Measurements from ENCODE around the gene MSH6.

The MSH6 gene, protein sequence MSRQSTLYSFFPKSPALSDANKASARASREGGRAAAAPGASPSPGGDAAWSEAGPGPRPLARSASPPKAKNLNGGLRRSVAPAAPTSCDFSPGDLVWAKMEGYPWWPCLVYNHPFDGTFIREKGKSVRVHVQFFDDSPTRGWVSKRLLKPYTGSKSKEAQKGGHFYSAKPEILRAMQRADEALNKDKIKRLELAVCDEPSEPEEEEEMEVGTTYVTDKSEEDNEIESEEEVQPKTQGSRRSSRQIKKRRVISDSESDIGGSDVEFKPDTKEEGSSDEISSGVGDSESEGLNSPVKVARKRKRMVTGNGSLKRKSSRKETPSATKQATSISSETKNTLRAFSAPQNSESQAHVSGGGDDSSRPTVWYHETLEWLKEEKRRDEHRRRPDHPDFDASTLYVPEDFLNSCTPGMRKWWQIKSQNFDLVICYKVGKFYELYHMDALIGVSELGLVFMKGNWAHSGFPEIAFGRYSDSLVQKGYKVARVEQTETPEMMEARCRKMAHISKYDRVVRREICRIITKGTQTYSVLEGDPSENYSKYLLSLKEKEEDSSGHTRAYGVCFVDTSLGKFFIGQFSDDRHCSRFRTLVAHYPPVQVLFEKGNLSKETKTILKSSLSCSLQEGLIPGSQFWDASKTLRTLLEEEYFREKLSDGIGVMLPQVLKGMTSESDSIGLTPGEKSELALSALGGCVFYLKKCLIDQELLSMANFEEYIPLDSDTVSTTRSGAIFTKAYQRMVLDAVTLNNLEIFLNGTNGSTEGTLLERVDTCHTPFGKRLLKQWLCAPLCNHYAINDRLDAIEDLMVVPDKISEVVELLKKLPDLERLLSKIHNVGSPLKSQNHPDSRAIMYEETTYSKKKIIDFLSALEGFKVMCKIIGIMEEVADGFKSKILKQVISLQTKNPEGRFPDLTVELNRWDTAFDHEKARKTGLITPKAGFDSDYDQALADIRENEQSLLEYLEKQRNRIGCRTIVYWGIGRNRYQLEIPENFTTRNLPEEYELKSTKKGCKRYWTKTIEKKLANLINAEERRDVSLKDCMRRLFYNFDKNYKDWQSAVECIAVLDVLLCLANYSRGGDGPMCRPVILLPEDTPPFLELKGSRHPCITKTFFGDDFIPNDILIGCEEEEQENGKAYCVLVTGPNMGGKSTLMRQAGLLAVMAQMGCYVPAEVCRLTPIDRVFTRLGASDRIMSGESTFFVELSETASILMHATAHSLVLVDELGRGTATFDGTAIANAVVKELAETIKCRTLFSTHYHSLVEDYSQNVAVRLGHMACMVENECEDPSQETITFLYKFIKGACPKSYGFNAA (N-terminal part only)

DNA sequence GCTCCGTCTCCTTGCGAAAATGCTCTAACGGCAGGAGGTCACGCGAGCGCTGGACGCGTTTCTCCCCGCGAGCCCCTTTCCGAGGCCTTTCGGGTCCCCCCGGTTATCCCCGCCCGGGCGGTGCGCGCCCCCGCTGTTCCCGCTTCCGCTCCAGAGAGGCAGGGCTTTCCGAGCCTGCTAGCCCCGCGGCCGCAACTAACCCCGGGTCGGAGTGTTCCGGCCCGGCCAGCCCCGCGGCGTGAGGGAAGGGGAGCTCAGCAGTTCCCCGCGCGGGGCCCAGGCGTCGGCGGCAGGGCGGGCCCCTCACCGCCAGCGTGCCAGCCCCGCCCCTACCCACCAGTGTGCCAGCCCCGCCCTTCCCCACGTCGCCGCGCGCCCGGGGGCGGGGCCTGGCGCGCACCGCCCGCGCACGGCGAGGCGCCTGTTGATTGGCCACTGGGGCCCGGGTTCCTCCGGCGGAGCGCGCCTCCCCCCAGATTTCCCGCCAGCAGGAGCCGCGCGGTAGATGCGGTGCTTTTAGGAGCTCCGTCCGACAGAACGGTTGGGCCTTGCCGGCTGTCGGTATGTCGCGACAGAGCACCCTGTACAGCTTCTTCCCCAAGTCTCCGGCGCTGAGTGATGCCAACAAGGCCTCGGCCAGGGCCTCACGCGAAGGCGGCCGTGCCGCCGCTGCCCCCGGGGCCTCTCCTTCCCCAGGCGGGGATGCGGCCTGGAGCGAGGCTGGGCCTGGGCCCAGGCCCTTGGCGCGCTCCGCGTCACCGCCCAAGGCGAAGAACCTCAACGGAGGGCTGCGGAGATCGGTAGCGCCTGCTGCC is at the start of gene MSH6:
TSS of gene MSH6 (plus strand) at position 475 of the 815 bp plus-strand sequence. CDS start at position 564, 89 bp downstream.
- peak; percentile 89 for DNase-seq (ENCODE audit: low read depth)

DNA sequence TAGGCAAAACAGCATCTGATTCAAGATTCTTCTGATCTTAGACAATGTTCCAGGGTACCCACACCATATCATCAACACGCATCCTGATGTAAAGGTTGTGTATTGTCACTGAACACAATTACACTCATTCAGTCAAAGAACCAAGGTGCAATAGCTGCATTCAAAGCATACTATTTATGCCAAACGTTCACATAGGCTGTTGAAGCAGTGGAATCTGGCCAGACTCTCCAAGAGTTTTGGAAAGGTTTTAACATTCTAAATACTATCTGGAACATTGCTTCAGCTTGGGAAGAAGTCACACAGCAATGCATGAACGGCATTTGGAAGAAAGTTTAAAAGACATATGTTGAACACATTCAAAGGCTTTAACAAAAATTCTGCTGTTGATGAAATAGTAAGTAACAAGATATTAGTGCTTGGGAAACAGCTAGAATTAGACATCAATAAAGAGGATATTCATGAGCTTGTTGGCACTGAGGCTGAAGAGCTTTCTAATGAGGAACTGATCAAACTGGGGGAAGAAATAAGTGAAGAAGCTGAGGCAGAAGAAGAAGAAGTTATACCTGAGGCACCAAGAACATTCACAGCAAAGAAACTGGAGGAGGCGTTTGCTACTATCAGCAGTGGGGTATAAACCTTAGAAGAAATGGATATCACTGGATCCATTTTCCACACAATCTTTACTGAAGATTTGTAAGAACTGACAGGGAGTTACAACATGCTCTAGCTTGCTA is 47.6 kb upstream of the MSH6 start:
- no peak for DNase-seq (ENCODE audit: low read depth)

- DNase-seq (ENCODE audit: low read depth): no peak
Measured at GRCh38 chr2:47735912-47736311, 47.0 kb upstream of the MSH6 start.

GRCh38 chr2:47737191-47737975 is 45.6 kb upstream of the MSH6 start:
- DNase-seq (ENCODE audit: low read depth): no peak

DNA sequence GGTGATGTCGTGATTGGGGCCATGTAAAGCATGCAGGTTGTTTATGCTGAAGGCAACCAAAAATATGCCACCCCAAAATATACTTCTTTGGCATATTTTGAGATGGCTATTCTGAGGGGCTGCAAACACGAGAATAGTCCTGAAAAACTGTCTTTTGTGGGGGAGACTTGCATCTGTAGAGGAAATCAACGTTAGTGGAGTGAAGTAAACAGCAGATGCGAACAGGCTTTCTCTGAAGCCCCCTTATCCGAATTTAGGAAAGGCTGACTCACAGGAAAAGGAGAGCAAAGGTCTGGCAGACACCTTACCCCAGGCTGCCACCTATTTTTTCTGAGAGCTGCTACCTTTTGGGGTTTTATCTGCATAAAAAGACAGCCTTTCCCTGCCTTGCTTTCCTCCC is 44.6 kb upstream of the MSH6 start:
- no peak for DNase-seq (ENCODE audit: low read depth)

- no peak for DNase-seq (ENCODE audit: low read depth)
Measured at GRCh38 chr2:47741101-47741500, 41.8 kb upstream of the MSH6 start.

- DNase-seq (ENCODE audit: low read depth): no peak
Measured at GRCh38 chr2:47741637-47742036, 41.3 kb upstream of the MSH6 start.

GRCh38 chr2:47744074-47744473 is 38.9 kb upstream of the MSH6 start:
- no peak for DNase-seq (ENCODE audit: low read depth)

DNA sequence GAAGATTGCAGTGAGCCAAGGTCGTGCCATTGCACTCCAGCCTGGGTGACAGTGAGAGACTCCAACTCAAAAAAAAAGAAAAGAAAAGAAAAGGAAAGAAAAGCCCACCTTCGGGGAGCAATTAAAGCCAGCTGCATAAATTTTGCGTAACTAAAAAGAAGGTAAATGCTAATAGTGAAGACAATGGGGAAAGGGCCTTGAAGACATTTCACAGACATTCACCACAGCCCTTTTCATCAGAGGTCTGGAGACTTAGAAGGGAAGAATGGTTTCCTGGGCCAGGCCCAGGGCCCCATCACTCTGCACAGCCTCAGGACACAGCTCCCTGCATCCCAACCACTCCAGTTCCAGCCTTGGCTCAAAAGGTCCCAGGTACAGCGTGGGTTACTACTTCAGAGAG is 35.1 kb upstream of the MSH6 start:
- no peak for DNase-seq (ENCODE audit: low read depth)

- no peak for DNase-seq (ENCODE audit: low read depth)
Measured at GRCh38 chr2:47751856-47752414, 31.0 kb upstream of the MSH6 start.

DNA sequence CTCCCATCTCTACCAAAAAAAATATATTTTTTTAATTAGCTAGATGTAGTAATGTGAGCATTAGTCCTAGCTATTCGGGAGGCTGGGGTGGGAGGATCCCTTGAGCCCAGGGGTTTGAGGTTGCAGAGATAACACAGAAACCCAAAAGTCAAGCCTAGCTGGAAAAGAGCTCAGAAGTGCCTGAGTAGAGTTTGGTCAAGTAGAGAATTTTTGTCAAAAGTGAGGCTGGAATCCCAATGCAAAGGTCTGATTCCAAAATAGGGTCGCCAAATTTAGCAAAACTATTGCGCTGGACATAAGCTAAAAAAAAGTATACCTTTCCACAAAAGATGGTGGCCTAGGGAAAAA is 15.5 kb upstream of the MSH6 start:
- no peak for DNase-seq (ENCODE audit: low read depth)

DNA sequence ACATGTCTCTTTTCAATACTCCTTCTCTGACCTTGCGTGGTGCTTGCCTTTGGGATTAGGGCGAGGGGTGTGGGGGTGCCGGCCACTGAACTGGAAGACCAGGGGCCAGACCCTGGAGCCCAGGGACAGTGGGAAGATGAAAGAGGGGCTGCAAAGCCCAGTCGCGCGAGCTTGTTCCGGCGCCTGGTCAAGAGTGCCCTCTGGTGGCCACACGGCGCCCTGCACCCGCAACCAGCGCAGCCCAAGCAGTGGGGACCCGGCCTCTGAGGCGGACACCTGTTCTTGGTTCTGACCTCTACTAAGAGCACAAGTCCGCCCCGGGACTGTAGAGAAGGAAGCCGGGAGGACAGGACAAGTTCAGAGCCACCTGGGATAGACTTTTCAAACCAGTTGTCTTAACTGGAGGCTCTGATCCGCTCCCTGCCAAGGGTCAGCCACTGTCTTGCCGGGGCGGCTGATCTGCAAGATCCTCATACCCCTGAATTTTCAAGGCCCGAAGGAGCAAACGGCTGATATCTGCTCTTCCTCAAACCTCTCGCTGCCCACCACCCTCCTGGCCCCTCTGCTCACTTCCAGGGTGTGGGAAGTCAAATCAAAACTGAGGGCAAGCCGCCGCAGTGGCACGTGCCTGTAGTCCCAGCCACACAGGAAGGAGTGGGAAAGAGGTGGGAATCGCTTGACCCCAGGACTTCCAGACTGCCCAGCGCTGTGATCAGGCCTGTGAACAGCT is 14.9 kb upstream of the MSH6 start:
- peak; percentile 72 for DNase-seq (ENCODE audit: low read depth)

DNA sequence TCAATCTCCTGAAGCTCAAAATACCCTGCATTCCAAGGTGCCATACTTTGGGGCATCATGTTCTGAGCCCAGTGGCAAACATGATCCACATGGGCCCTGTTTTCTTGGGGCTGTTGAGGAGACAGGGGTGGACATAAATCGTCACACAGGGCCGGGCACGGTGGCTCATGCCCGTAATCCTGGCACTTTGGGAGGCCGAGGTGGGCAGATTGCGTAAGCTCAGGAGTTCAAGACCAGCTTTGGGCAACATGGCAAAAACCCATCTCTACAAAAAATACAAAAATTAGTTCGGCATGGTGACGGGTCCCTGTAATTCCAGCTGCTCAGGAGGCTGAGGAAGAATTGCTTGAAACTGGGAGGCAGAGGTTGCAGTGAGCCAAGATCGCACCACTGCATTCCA is 13.6 kb upstream of the MSH6 start:
- no peak for DNase-seq (ENCODE audit: low read depth)

DNA sequence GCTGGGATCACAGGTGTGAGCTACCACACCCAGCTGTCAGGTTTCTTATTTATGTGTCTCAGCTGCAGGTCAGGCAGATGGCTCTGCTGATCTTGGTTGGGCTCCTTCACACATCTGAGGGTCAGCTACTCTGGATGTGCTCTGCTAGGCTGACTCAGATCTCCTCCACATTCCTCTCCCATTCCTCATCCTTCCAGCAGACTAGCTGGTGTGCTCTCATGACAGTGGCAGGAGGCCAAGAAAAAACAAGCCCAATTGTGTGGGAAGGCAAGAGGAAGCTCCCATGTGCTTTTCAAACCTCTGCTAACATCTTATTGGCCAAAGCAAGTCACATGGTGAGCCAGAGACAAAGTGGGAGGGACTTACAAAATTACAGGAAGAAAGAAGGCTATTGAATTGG is 11.7 kb upstream of the MSH6 start:
- DNase-seq (ENCODE audit: low read depth): no peak

GRCh38 chr2:47772343-47772742 is 10.6 kb upstream of the MSH6 start:
- DNase-seq (ENCODE audit: low read depth): no peak

DNA sequence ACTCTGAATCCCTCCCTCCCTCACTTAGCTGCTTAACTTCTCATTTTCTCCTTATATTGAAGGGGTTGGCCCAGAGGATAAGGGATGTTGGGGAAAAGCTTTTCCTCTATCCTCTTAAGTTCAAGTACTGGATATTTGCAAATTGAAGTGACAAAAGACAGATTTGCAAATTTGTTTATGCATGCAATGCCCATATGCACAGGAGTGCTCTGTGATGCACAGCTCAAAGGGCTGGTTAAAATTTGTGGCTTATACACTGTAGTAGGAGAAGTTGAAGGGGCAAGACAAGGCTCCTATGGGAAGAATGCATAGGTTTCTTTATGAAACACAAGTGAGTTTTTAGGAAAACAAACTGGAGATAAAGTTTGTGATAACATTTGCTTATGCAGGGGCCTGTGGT is 8.4 kb upstream of the MSH6 start:
- no peak for DNase-seq (ENCODE audit: low read depth)

DNA sequence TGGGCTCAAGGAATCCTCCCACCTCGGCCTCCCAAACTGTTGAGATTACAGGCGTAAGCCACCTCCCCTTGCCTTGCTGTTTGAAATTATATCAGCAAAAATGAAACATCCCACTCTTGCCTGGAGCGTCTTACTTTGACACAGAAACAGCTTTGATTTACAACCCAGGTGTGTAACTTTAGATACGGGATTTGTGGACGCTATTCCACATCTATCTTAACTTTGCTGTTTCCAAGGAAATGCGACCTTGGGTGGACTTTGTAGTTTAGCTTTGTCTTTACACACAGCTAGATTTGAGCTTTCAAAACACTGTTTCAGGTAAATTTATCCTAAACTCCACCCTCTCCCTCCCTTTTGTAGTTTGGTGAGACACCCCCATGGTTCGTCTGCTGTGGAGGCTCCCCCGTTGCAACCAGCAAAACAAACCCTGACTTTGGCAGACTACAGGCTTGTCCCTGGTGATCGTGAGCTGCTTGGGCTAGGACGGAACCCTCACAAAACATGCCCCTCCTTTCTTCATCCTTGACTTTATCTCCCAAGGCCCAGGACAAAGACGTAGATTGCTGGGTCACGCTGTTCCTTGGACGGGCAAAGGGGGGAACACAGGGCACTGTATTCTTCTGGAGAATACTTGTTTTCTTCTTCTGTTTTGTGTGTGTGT is 5.5 kb upstream of the MSH6 start:
- no peak for DNase-seq (ENCODE audit: low read depth)

- DNase-seq (ENCODE audit: low read depth): no peak
Measured at GRCh38 chr2:47778698-47779425, 4.1 kb upstream of the MSH6 start.

All from activated T-cell treated with anti-CD3 and anti-CD28 coated beads for 48 hours (primary cell).